ENCODE data around the gene SEC14L3.

Gene SEC14L3

DNA sequence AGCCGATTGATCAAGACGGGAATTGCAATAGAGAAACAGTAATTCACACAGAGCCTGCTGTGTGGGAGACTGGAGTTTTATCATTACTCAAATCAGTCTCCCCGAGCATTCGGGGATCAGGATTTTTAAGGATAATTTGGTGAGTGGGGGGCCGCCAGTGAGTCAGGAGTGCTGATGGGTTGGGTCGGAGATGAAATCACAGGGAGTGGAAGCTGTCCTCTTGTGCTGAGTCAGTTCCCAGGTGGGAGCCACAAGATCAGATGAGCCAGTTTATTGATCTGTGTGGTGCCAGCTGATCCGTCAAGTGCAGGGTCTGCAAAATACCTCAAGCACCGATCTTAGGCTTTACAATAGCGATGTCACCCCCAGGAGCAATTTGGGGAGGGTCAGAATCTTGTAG is 30.7 kb downstream of the SEC14L3 start:
- no peak for DNase-seq

- no peak for DNase-seq
Observed at GRCh38 chr22:30439836-30440235, 32.0 kb downstream of the SEC14L3 start.

DNA sequence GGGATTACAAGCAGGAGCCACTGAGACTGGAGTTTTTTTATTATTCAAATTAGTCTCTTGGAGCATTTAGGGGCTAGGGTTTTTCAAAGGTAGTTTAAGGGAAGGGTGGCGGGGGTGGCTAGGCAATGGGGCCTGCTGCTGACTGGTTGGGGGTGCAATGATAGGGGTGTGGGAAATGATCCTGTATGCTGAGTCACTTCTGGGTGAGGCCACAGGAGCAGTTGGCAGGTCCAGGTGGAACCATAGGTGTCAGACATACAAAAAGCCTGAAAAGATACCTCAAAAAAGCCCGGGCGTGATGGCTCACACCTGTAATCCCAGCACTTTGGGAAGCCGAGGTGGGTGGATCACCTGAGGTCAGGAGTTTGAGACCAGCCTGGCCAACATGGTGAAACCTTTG is 32.6 kb downstream of the SEC14L3 start:
- DNase-seq: no peak

DNA sequence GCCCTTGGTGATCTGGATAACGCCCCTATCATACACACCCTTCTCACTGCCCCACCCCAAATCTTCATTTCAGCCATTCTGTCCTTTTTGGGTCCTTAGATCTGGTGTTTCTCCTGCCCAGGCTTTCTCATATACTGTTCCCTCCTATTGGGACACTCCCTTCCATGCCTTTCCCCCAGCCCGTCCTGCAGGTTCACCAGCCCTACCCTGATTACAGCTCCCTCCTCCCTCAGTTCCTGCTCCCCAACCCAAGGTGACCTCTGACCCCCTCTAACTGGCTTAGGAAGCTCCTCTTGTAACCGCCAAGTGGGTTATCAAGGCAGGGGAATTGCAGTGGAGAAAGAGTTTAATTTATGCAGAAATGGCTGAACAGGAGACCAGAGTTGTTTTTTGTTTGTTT is 33.3 kb downstream of the SEC14L3 start:
- DNase-seq: no peak

DNA sequence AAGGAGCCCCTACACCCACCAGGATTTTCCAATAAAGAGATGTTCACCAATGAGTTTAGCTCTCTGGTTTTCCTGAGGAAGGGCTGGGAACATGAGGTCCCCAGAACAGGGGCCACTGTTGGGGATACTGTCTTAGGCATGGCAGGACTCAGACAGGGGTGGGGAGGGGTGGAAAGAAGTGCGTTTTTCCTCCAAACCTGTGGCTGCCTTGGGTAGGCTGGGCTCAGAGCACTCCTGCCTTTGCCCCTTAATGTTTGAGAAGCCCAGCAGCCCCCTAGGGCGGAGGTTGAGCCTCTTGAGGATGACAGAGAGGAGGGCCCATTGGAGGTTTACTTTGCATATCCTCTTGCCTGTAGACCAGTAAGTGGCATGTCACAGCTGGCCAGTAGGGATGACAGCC is 35.6 kb downstream of the SEC14L3 start:
- DNase-seq: no peak

DNA sequence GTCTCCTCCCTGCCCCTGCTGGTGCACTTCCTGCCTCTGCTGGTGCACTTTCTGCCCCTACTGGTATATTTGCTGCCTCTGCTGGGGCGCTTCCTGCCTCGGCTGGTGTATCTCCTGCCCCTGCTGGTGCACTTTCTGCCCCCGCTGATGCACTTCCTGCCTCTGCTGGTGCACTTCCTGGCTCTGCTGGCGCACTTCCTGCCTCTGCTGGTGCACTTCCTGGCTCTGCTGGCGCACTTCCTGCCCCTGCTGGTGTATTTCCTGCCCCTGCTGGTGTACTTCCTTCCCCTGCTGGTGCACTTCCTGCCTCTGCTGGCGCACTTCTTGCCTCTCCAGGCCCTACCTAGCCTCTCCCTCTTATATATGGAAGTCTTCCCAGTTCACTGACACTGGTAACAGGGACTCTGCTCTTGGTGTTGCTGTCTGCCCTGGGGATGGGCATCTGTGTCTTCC is 36.1 kb downstream of the SEC14L3 start:
- peak; percentile 73 for DNase-seq

DNA sequence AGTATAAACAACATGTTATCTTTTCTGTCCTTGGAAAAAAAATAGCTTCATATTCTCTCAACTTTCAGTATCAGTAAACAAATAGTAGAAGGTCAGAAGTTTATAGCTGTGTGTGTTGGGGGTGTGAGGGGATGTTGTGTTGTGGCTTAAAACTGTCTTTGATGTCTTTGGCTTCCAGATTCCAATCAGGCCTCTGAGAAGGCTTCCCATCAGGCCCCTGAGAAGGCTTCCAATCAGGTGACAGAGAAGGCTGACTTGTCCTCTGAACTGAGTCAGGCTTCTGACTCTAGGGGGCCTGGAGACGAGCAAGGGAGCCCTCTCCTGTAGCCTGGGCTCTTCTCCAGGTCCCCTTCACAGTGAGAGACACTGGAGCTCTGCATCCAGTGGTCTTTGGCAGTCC is 37.0 kb downstream of the SEC14L3 start:
- no peak for DNase-seq

GRCh38 chr22:30433773-30434172 is 38.0 kb downstream of the SEC14L3 start:
- no peak for DNase-seq

DNA sequence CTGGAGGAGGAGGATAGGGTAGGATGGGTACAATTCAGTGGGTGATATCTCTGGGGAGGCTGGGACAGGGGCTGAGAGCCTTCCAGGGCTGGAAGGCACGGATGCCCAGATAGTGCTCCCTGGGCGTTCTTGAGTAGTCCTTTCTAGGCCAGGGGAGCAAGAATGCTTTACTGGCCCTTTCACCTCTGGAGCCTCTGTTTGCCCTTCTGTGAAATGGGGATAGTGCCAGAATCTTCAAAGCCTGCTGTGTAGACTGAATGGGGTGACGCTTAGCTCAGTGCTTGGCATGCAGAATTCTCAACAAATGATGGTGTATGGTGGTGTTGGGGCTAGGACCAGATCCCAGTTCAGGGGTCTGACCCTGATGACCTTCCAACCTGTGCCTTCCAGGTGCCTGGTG is 38.6 kb downstream of the SEC14L3 start:
- DNase-seq: no peak

- DNase-seq: no peak
Observed at GRCh38 chr22:30432520-30432919, 39.3 kb downstream of the SEC14L3 start.

GRCh38 chr22:30432096-30432495 is 39.7 kb downstream of the SEC14L3 start:
- DNase-seq: no peak

- DNase-seq: no peak
Observed at GRCh38 chr22:30430933-30431332, 40.9 kb downstream of the SEC14L3 start.

DNA sequence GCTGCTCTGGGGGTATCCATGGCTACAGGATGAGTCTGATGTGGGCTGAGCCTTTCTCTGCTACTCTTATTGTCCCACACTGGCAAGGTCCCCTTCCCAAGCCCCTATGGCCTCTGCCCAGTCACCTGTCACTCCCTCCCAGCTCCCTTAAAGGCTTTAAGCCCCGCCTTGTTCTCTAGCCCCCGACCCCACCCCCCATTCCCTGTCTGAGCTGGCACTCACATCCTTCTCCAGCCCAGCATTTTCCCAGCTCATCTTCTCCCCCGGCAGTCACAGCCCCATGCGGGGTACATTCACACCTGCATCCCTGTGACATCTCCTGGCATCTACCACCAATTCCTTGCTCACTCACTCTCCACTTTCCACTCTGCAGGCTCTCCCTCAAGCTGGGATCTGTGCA is 41.9 kb downstream of the SEC14L3 start:
- DNase-seq: no peak

DNA sequence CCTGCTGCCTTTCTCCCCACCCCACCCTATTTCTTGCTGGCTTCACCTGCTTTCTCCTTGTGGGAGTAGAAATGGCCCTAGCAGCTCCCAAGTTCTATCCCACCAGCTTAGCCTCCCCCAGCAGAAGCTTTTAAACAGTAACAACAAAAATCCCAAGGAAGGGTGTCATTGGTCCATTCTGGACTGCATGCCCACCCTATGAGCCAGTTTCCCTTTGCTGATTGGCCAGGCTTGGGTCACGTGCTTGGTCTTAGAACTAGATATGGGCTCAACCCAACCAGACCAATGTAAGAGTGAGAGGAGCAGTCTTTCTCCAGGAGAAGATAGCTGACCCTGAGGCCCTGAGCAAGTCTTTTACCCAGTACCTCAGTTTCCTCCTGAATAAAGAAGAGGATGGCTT is 43.9 kb downstream of the SEC14L3 start:
- DNase-seq: no peak

DNA sequence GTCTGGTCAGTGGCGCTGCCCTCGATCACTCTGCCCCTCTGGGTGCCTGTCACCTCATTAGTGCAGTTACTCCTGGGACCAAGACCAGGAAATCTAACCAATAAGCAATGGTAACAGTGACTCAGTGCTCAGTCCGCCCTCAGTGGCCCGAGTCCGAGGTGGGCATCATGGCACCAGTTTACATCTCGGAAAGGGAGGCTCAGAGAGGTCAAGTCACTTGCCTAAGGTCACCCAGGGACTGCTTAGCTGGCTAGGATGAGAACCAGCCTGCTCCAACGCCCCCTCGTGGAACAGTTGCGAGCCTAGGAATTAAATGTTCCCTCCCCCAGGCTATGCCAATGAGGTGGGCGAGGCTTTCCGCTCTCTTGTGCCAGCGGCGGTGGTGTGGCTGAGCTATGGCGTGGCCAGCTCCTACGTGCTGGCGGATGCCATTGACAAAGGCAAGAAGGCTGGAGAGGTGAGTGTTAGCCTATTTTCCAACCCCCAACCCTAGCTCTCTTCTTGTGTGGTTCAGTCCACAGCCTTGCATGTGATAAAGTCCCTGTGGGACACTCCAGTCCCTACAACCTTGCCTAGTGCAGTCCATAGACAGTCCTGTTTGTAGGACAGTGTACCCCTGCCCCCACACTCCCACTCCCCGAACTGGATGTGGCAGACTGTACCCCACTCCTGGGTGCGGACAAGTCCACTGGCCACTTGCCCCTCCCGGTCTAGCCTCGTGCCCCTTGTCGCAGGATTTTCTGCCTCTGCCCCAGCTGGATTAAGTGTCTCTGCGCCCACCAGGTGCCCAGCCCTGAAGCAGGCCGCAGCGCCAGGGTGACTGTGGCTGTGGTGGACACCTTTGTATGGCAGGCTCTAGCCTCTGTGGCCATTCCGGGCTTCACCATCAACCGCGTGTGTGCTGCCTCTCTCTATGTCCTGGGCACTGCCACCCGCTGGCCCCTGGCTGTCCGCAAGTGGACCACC is 45.1 kb downstream of the SEC14L3 start:
- DNase-seq: peak; percentile 85

DNA sequence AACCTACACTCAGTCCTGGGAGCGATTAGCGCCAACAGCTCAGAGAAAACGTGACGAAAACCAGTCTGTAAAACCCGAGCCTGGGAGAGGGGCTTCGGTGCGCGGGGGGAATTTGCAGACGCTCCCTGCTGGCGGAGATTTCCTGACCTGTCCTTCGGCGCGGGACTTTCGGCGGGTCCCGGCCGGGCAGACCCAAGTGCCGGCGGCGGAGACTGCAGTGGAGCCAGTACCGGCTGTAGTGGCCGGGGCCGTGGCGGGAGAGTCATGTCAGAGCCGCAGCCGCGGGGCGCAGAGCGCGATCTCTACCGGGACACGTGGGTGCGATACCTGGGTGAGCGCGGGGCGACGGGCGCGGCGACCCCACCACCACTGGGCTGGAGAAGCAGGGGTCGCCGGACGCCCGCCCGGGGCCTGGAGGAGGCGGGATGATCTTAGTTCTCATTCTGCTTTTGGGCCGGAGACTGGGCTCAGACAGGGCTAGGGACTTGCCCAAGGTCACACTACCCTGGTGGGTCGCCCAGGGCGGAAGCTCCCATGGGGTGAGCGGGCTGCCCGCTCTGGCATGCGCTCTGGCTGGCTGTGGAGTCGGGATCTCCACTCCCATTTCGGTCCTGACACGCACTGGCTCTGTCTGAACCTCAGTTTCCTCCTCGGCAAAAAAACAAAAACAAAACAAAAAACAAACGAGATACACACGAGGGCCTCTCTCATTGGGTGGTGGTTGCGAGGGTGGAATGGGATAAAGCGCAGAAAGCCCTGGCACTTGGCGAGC is 46.0 kb downstream of the SEC14L3 start, which contains the start of gene MTFP1:
Gene MTFP1, plus strand, starts transcription at position 153 of the 772 bp plus-strand sequence. Its CDS starts 112 bp downstream, at position 265.
- DNase-seq: peak; percentile 37

DNA sequence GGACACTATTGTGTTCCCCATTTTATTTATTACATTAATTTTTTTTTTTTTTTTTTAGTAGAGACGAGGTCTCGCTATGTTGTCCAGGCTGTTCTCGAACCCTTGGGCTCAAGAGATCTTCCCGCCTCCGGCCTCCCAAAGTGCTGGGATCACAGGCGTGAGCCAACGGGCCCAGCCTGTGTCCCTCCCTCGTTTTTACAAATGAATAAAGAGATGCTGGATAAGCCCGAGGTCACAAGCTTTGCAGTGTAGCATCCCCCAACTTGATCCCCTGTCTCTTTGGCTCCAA is 46.5 kb downstream of the SEC14L3 start:
- no peak for DNase-seq

DNA sequence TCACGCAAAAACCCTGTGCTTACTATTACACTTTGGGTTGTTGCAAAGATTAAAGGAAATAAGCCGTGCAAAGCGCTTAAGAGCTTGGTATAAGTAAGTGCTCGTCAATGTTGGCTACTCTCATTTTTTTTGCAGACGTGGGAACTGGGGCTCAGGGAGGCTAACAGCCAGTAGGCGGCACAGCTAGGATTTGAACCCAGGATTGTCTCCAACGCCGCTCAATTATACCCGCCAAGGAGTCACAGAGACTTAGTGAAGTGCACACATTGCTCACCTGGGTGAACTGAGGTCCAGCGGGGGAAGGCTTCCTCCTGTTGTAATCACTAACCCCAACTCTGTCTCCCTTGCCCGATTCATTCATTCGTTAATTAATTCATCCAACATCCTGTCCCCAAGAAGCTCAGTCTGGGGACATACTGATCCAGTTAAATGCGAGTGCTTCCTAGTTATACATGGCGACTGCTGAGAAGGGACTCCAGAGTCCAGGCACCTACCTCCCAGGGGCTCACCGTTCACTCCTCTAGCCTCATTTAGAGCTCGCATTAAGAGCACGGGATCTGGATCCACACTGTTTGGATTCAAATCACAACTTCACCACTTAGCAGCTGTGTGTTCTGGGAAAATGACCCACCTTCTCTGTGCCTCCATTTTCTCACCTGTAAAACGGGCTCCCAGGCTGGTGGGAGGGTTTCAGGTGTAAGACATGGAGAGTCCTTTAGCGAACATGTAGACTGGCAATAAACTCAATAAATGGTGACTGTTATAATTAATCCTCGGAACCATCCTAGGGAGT is 47.1 kb downstream of the SEC14L3 start:
- no peak for DNase-seq

GRCh38 chr22:30423959-30424533 is 47.8 kb downstream of the SEC14L3 start:
- peak; percentile 94 for DNase-seq

- peak; percentile 24 for DNase-seq
Observed at GRCh38 chr22:30423301-30423958, 48.4 kb downstream of the SEC14L3 start.

DNA sequence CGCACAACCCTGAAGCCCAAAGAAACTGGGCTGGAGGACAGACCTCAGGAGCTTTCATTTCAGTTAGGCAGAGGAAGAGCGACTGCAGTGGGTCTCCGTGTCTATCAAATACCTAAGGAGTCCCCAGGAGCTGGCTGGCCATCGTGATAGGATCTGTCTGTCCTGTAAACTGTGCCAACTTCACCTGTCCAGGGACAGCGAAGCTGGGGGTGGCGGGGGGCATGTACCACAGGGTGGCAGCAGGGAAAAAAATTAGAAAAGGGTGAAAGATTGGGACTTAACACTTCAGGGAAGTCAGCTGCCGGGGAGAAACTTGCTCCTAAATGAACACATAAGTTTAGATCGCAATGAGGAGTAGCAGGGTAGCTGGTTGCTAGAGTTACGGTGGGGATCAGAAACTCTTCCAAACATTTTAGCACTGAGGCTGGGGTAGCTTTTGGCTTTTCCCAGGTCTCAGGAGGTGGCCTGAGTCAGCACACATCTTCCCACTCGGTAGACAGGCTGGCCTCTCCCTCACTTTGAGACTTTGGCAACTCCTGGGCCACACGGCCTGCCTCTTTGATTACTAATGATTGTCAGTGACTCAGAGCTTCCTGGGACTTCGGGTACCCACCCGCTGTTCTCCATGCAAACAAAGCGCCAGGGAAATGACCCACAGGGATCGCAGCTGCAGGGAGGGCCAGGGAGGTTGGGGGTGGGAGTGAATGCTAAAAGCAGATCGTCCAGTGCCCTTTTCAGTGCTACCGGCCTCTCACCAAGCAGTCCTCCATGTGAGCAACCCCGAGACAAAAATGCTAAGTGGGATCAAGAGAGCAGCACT is 49.1 kb downstream of the SEC14L3 start:
- no peak for DNase-seq

Measured in T-helper 9 cell (primary cell).